ENCODE results near the gene TRABD2B. TPM values are rescaled to one million over a fixed set of nuclear protein-coding genes. Genes with fewer than 3 reads are reported as not detected.

TRABD2B gene
- polyA plus RNA-seq, 1 experiment, result not detected

GRCh38 chr1:47970882-47971281, 26.3 kb downstream of the TRABD2B start:
- no peaks in the 10 kb centered on the region for H3K9me3 ChIP-seq (ENCODE audit: control insufficient read depth, insufficient read depth, low read length)
- POLR2A ChIA-PET, result no interaction called here
- H3K27ac ChIP-seq (ENCODE audit: low read depth, low read length), result no peak overlapping the region
- no peak for TF ChIP-seq CTCF (IDR thresholded peaks at IDR 0.05; ENCODE audit: low read depth, low read length)
- H3K4me3 ChIP-seq (ENCODE audit: low read depth, low read length), result no peak overlapping the region
- CTCF ChIA-PET, result no interaction called here
- no peaks in the 10 kb centered on the region for H3K27me3 ChIP-seq (ENCODE audit: control insufficient read depth, insufficient read depth, low read length)
- DNase-seq (ENCODE audit: low read depth, low spot score), result no peak

- DNase-seq (ENCODE audit: low read depth, low spot score), result no peak
- Histone ChIP-seq H3K27ac (ENCODE audit: low read depth, low read length) (no peak overlapping the region), H3K9me3 (ENCODE audit: control insufficient read depth, insufficient read depth, low read length) (no peaks in the 10 kb centered on the region), H3K4me3 (ENCODE audit: low read depth, low read length) (no peak overlapping the region), H3K27me3 (ENCODE audit: control insufficient read depth, insufficient read depth, low read length) (no peaks in the 10 kb centered on the region)
- TF ChIP-seq CTCF (IDR thresholded peaks at IDR 0.05; ENCODE audit: low read depth, low read length), result no peak
- ChIA-PET POLR2A (no interaction called here), CTCF (no interaction called here)
Measured at GRCh38 chr1:47969478-47969877, 27.7 kb downstream of the TRABD2B start.

- H3K4me3 ChIP-seq (ENCODE audit: low read depth, low read length), result no peak overlapping the region
- H3K9me3 ChIP-seq (ENCODE audit: control insufficient read depth, insufficient read depth, low read length), result no peaks in the 10 kb centered on the region
- CTCF ChIA-PET, result no interaction called here
- TF ChIP-seq CTCF (IDR thresholded peaks at IDR 0.05; ENCODE audit: low read depth, low read length), result no peak
- H3K27me3 ChIP-seq (ENCODE audit: control insufficient read depth, insufficient read depth, low read length), result no peaks in the 10 kb centered on the region
- POLR2A ChIA-PET, result no interaction called here
- no peak overlapping the region for H3K27ac ChIP-seq (ENCODE audit: low read depth, low read length)
- no peak for DNase-seq (ENCODE audit: low read depth, low spot score)
Measured at GRCh38 chr1:47968556-47968888, 28.7 kb downstream of the TRABD2B start.

- no peak overlapping the region for H3K27ac ChIP-seq (ENCODE audit: low read depth, low read length)
- no peak overlapping the region for H3K4me3 ChIP-seq (ENCODE audit: low read depth, low read length)
- no peaks in the 10 kb centered on the region for H3K27me3 ChIP-seq (ENCODE audit: control insufficient read depth, insufficient read depth, low read length)
- no peak for TF ChIP-seq CTCF (IDR thresholded peaks at IDR 0.05; ENCODE audit: low read depth, low read length)
- DNase-seq (ENCODE audit: low read depth, low spot score), result no peak
- no peaks in the 10 kb centered on the region for H3K9me3 ChIP-seq (ENCODE audit: control insufficient read depth, insufficient read depth, low read length)
- ChIA-PET POLR2A (no interaction called here), CTCF (no interaction called here)
Measured at GRCh38 chr1:47967864-47968555, 29.2 kb downstream of the TRABD2B start.

- CTCF ChIA-PET, result no interaction called here
- no peak for DNase-seq (ENCODE audit: low read depth, low spot score)
- no peak for TF ChIP-seq CTCF (IDR thresholded peaks at IDR 0.05; ENCODE audit: low read depth, low read length)
- Histone ChIP-seq H3K9me3 (ENCODE audit: control insufficient read depth, insufficient read depth, low read length) (no peaks in the 10 kb centered on the region), H3K27me3 (ENCODE audit: control insufficient read depth, insufficient read depth, low read length) (no peaks in the 10 kb centered on the region), H3K27ac (ENCODE audit: low read depth, low read length) (no peak overlapping the region), H3K4me3 (ENCODE audit: low read depth, low read length) (no peak overlapping the region)
- POLR2A ChIA-PET, result no interaction called here
Measured at GRCh38 chr1:47965816-47966215, 31.4 kb downstream of the TRABD2B start.

Data from AG04450 (cell line).